Left renal cortex interstitium (tissue), 4 donors: ENCODE measurements around the gene TBX3. TPM values are rescaled to one million over a fixed set of nuclear protein-coding genes. Genes with fewer than 3 reads are reported as not detected.
"Not testable (repeated sequence)": the region's sequence is repeated elsewhere in the genome, so short reads cannot be mapped to it uniquely, and the experiment has no call there.

Experiments used
- DNase-seq, 4 donors: peaks; one replicate each; pipeline ENCODE4 v3.0.0-alpha.2; 2013; ENCODE audit warnings: low read depth in 4 of 4, low spot score in 2 of 4, missing footprints in 1 of 4
- polyA plus RNA-seq, 4 donors: library from polyadenylated mRNA; unstranded; fragments of 120-200 nt; gene quantifications; one replicate each; pipeline ENCODE4 v1.2.1, GENCODE V29; 2013; ENCODE audit not compliant: insufficient read length in 4 of 4

The TBX3 gene
- 10 to 100 TPM; 70.5 to 94.4 (median 80.4) TPM for polyA plus RNA-seq

GRCh38 chr12:114684098-114684869 is at the start of gene TBX3:
TBX3 (minus strand) TSS chr12:114684175; CDS start chr12:114683200, 975 bp downstream.
- peak in 3 of 4 donors; percentile 90 to 95 (median 95) for DNase-seq

- no peak for DNase-seq
These were observed 48.6 kb upstream of the TBX3 start for GRCh38 chr12:114732426-114733030.

- DNase-seq = no peak
These were observed 45.8 kb upstream of the TBX3 start for GRCh38 chr12:114729731-114730130.

DNA sequence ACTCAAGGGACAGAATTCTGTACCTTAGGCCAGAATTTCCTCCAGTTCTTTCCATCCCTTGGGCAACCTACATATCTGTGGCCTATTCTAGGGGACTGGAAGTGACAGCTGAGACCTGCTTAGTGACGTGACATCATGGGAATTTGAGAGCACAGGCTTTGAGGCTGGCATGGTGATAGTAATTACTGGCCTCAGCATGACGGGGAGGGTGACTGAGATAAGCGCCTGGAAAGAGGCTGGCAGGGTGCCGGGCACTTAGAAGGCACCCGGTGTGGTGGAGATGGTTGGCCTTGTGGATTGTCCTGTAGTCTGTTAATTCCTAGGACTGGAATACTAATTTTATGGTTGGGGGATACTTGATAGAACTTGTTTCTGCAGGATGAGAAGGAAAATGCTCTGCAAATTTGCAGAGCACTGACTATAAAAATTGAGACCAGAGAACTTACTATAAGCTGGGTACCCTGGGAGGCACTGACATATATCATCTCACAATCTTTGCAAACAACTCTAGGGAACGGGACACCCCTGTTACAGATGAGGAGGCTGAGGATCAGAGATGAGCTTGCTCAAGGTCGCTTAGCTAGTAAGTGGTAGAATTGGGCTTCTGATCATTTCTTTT is 42.2 kb upstream of the TBX3 start:
- DNase-seq = no peak

DNA sequence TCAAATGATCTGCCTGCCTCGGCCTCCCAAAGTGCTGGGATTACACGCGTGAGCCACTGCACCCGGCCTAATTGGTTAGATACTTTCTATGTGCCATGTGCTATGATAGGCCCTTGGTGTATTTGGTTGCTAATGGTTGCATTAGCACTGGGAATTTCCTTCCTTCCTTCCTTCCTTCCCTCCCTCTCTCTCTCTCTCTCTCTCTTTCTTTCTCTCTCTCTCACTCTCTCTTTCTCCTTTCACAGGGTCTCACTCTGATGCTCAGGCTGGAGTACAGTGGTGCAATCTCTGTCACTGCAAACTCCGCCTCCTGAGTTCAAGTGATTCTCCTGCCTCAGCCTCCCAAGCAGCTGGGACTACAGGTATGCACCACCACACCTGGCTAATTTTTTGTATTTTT is 38.2 kb upstream of the TBX3 start:
- DNase-seq = not testable (repeated sequence)

- no peak for DNase-seq
These were observed 37.3 kb upstream of the TBX3 start for GRCh38 chr12:114721266-114721665.

DNA sequence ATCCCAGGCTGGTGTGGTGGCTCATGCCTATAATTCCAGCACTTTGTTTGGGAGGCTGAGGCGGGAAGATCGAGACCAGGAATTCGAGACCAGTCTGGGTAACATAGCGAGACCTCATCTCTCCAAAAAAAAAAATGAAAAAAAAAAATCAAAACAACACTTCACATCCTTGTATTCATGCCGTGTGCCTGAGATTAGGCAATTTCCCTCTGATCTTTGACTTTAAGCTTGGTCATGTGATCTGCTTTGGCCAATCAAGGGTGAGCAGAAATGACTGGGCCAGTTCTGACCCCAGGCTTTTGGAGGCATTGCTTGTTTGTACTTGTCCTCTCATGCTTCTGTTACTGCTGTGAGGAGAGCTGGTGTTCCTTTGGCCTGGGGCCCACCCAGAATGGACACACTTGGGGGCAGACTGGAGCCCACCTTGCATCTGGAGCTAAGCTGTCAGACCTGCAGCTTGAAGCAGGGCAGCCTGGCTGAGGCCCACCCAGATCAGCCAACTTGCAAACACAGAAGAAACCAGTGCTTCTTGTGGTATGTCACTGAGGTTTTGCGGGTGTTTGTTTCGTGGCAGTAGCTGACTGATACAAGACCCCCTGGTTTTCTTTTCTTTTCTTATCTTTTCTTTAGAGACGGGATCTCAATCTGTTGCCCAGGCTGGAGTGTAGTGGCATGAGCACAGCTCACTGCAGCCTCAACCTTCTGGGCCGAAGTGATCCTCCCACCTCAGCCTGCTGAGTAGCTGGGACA is 29.7 kb upstream of the TBX3 start:
- no peak for DNase-seq

DNA sequence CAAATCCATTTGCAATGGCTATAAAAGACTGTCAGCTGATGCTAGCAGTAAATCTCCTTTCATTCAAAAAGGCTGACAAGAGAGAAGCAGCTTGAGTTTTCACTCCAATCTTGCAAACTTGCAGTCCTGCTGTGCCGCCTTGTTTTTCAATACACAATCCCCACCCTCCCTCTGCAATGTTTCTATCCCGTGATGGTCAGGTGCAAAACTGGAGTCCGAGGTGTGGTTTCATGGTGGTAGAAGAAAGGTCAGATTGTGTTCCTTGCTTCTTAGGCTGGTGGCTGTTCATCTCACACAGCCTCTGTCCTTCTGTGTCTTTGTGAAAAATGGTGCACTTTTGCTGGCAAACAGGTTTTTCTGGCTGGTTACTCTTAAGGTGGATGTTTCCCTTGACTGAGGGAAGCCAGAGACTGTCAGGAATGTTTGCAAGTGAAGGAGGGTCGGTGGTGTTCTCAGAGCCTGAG is 27.7 kb upstream of the TBX3 start:
- DNase-seq = no peak

DNA sequence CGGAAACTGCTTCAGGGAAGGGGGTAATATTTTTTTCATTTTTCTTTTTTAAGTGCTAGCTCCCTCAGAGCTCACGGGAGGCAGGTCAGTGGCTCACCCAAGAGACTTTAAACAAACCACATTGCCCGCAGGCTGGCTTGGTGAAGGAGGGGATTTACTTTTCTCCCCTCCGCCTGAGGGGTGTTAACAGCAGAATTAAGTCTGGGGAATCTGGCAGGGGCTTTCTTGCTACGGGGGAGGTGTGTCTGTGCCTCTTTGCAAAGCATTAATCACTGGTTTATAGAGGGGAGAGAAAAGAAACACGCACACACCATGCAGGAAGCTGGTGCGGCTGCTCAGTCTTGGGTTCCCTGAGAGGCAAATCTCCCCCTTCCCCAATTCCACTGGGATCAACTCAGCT is 26.2 kb upstream of the TBX3 start:
- no peak for DNase-seq

- no peak for DNase-seq
These were observed 25.1 kb upstream of the TBX3 start for GRCh38 chr12:114709112-114709511.

- not testable (repeated sequence) for DNase-seq
These were observed 24.6 kb upstream of the TBX3 start for GRCh38 chr12:114708598-114708997.

DNA sequence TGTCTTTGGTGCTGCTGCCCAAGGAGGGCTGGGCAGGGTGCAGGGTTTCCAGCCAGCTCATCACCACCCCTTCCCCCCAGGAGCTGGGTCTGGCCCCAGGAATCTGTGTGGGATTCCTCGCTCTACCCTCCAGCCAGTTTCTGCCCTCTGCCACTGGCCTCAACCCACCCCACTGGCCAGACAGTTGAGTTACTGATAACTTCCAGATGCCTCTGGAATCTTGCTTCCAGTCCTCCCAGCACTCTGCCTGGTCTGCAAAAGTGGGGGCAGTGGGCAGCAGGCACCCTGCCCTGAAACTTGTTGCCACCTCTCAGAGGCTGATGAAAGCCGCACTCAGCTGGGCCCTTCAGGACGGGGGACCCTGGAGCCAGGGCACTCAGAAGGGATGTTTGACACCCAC is 20.1 kb upstream of the TBX3 start:
- DNase-seq = no peak

GRCh38 chr12:114703060-114703493 is 19.1 kb upstream of the TBX3 start:
- no peak for DNase-seq

GRCh38 chr12:114702462-114702861 is 18.5 kb upstream of the TBX3 start:
- no peak for DNase-seq

GRCh38 chr12:114701553-114701952 is 17.6 kb upstream of the TBX3 start:
- DNase-seq = no peak

- no peak for DNase-seq
These were observed 17.1 kb upstream of the TBX3 start for GRCh38 chr12:114701104-114701414.

DNA sequence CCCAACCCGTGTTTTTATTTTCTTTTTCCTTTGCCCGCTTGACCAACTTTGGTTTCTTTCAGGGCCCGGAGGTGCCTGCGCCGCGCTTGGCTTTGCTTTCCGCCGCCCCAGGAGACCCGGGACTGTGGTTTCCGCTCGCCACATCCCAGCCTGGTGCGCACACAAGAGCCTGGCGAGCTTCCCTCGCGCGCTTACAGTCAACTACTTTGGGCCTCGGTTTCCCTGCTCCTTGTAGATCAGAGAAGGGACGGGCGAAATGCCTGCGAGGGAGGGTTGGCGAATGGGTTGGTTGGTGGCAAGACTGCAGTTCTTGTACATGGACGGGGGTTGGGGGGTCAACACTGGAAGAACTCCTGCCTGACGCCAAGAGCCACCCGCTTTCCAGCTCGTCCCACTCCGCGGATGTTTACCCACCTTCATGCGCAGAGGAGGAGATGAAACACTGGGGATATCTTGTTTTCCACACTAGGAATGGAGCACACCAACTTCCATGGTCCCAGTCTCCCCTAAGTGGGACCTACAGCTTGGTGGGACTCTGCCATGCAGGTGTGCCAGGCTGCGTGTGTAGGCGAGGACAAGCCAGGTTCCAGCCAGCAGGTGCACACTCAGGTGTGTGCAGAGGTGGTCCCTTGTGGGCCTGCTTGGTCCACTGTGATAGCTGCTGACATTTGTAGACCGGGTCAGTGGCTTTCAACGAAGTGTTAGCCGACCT is 16.6 kb upstream of the TBX3 start:
- DNase-seq = no peak

DNA sequence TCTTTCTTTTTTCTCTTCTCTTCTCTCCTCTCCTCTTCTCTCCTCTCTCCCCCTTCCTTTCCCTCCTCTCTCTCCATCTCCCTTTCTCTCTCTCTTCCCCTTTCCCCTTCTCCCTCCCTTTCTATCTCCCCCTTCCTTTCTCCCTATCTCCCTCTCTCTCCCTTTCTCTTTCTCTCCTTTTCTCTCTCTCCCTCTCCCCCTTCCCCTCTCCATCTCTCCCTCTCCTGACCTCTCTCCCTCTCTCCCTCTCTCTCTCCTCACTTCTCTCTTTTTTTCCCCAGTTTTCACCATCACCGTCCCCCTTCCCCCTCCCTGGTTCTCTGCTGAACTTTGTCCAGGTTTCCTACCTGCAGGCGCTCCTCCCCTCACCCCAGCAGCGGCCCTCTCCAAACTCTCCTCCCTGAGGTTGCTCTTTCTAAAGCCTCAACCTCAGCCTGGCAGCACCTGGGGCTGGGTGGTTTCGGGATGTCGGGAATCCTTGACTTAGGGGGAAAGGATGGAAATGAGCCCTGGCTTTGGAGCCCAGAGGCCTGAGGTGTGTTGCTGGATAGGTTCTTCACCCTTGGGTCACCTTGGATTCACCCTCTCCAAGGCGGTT is 14.7 kb upstream of the TBX3 start:
- DNase-seq = no peak

DNA sequence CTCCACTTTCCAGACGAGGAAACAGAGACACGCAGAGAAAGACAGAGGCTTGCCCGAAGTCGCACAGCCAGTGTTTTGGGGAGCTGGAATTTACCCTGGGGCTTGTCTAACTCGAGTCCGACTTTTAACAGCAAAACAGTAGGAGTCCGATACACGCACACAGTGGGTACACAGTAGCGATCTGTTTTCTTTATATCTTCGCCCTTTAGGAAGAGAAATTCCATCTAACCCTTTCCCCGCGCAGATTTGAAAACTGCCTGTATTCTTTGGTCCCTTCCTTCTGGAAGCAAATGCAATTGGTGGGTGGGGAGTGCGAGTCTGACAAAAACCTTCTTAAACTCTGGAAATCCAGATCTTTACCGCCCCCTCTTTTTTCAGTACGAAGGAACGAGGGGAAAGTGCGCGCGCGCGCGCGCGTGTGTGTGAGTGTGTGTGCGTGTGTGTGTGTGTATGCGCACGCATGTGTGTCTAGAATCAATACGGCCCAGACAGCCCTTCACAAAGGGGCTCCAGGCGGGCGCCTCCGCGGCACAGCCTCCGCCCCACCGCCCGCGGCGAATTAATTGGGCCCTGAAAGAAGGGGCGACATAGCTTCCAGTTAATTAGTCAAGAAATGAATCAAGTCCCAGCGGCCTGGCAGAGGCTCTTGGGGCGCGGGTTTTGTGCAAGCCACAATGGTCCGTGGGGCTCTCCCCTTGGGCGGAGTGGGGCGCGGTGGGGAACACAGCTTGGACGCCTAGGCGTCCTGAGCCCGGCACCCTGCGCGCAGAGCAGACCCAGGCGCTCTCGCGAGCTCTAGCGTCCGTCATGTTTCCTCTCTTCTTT is 14.0 kb upstream of the TBX3 start:
- DNase-seq = no peak
